Transverse colon (tissue), 4 donors: Measurements from ENCODE around the gene ASPG. TPM values are rescaled to one million over a fixed set of nuclear protein-coding genes. Genes with fewer than 3 reads are reported as not detected.

ENCODE experiments used
- DNase-seq: peaks from one replicate; pipeline ENCODE4 v3.0.0-alpha.2; 2019
- H3K27ac ChIP-seq, 4 donors: fragments of 200-600 bp; sonication (generic); 2 replicates each; pipeline ENCODE4 v1.5.1; 2016 to 2018; ENCODE audit warnings: inconsistent platforms in 4 of 4
- H3K27me3 ChIP-seq: fragments of 200-600 bp; sonication (generic); 2 replicates; pipeline ENCODE4 v1.5.1; 2017; ENCODE audit warnings: inconsistent platforms
- H3K36me3 ChIP-seq, 4 donors: fragments of 200-600 bp; sonication (generic); 2 replicates each; pipeline ENCODE4 v1.5.1; 2017 to 2019; ENCODE audit warnings: inconsistent platforms in 4 of 4
- H3K4me1 ChIP-seq, 4 donors: fragments of 200-600 bp; sonication (generic); 2 replicates each; pipeline ENCODE4 v1.5.1; 2017 to 2020; ENCODE audit warnings: inconsistent platforms in 4 of 4
- H3K4me3 ChIP-seq, 4 donors: fragments of 200-600 bp; sonication (generic); 1 replicate in 1 of 4; 2 replicates in 3 of 4; pipeline versions ENCODE4 v1.5.1 to v1.6.1; 2017 to 2019; ENCODE audit warnings: inconsistent platforms in 4 of 4
- H3K9me3 ChIP-seq, 2 donors: fragments of 200-600 bp; sonication (generic); 2 replicates each; pipeline ENCODE4 v1.5.1; 2017 to 2019; ENCODE audit warnings: inconsistent platforms in 2 of 2
- EP300 ChIP-seq: sonication (generic); formaldehyde crosslinking; IDR thresholded peaks from one replicate; pipeline ENCODE4 v1.6.1; 2017; ENCODE audit warnings: antibody characterized with exemption, low read depth
- POLR2A ChIP-seq: fragments of 450-650 bp; IDR thresholded peaks from one replicate; pipeline ENCODE4 v1.6.1; 2016; ENCODE audit warnings: antibody characterized with exemption, mild to moderate bottlenecking, moderate library complexity
- POLR2AphosphoS5 ChIP-seq, 3 donors: sonication (generic); formaldehyde crosslinking; IDR thresholded peaks; one replicate each; pipeline ENCODE4 v1.6.1; 2016; ENCODE audit warnings: antibody characterized with exemption in 3 of 3
- WGBS, 2 donors: methylation state at CpG; one replicate each; pipeline ENCODE4 v1.1.5; 2018; ENCODE audit warnings: low coverage in 1 of 2; 5-methylcytosine and 5-hydroxymethylcytosine counted together
- in situ Hi-C, 4 donors: fragments of 200-750 bp; cut with MboI; loops; one replicate each; pipeline versions ENCODE4 v1.15.0 to v1.15.1; 2017; ENCODE audit warnings: low sequenced_read_pairs in 3 of 4, low pct_ligation_motif_present in 1 of 4, low pct_unique_long_range_greater_than_20kb in 1 of 4
- intact Hi-C: fragments of 100-400 bp; cut with DNase I; formaldehyde crosslinking; loops from one replicate; pipeline ENCODE4 v1.15.1; 2023; ENCODE audit warnings: low total_unique reads
- total RNA-seq, 4 donors: library from RNA; depleted of rRNA; stranded (reverse); fragments of >200 nt; gene quantifications; one replicate each; pipeline ENCODE4 v1.1.0, GENCODE V29; 2016
- TF ChIP-seq, protein P1 (sequence below), 5 experiments: fragments of 200-600 bp in 3 of 5; fragments of 450-650 bp in 2 of 5; sonication (generic) in 3 of 5; IDR thresholded peaks; 1 replicate in 2 of 5; 2 replicates in 3 of 5; pipeline ENCODE4 v1.5.1; 2016 to 2017; ENCODE audit warnings: antibody characterized with exemption in 5 of 5, inconsistent platforms in 3 of 5, mild to moderate bottlenecking in 2 of 5, moderate library complexity in 1 of 5

ASPG gene
- 10 to 100 TPM in 2 of 4 donors, 1 to 10 TPM in 2; 4.4 to 20.3 (median 8.7) TPM for total RNA-seq

DNA sequence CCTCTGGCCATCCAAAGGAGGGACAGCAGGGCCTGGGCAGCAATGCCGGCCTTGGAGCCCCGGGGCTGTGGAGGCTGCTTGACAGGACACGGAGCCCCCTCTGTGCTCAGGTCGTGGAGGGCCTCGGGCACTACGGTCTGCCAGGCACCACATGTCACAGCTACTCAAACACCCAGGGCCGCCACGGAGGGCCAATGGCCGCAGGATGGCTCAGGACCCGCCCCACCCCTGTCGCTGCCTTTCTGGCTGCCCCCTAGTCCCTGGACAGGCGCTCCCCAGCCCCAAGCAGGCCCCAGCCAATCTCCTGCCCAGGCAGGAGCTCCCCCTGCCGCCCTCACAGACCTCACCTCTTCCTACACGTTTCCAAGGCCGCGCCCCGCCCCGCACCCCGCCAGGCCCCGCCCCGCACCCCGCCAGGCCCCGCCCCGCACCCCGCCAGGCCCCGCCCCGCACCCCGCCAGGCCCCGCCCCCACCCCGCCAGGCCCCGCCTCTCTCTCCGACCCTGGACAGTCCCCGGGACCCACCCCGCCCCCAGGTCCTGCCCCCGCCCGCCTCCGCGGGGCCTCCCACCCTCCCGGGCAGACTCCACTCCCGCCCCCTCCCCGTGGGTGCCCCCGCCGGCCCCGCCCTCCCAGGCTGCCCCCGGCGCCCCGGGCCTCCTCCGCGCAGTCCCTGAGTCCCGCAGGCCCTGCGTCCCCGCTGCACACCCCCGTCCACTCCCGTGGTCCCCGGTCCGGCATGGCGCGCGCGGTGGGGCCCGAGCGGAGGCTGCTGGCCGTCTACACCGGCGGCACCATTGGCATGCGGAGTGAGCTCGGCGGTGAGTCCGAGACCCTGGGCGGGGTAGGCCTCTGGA lies at the start of gene ASPG:
Gene ASPG (plus strand): TSS at position 669 of the 857 bp plus-strand sequence. CDS start 71 bp downstream, at position 740.
- H3K36me3 ChIP-seq = no peaks in the 10 kb centered on the region
- H3K4me3 ChIP-seq = peak within 1 kb of the TSS in 2 of 4 donors; percentile 7 to 22
- peak within 1 kb of the TSS; percentile 2 to 82 (median 74) for H3K27ac ChIP-seq
- intact Hi-C loops (no loop called here), in situ Hi-C loops (no loop called here)
- TF ChIP-seq POLR2A (no peak), EP300 (no peak), POLR2AphosphoS5 (IDR thresholded peaks at IDR 0.05) (no peak)
- TF ChIP-seq, protein P1, sequence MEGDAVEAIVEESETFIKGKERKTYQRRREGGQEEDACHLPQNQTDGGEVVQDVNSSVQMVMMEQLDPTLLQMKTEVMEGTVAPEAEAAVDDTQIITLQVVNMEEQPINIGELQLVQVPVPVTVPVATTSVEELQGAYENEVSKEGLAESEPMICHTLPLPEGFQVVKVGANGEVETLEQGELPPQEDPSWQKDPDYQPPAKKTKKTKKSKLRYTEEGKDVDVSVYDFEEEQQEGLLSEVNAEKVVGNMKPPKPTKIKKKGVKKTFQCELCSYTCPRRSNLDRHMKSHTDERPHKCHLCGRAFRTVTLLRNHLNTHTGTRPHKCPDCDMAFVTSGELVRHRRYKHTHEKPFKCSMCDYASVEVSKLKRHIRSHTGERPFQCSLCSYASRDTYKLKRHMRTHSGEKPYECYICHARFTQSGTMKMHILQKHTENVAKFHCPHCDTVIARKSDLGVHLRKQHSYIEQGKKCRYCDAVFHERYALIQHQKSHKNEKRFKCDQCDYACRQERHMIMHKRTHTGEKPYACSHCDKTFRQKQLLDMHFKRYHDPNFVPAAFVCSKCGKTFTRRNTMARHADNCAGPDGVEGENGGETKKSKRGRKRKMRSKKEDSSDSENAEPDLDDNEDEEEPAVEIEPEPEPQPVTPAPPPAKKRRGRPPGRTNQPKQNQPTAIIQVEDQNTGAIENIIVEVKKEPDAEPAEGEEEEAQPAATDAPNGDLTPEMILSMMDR (IDR thresholded peaks at IDR 0.05) = no peak
- H3K27me3 ChIP-seq = peaks cover 18% of the 10 kb centered on the region
- 36% methylated on average over 18 of the region's 70 CpGs; no CpG with 5 or more reads in 1 of the 2 donors for WGBS, 2 donors
- peaks cover 29 to 79% (median 74%) of the 10 kb centered on the region in 4 donors for H3K4me1 ChIP-seq
- no peaks in the 10 kb centered on the region for H3K9me3 ChIP-seq
- DNase-seq = peak; percentile 62

DNA sequence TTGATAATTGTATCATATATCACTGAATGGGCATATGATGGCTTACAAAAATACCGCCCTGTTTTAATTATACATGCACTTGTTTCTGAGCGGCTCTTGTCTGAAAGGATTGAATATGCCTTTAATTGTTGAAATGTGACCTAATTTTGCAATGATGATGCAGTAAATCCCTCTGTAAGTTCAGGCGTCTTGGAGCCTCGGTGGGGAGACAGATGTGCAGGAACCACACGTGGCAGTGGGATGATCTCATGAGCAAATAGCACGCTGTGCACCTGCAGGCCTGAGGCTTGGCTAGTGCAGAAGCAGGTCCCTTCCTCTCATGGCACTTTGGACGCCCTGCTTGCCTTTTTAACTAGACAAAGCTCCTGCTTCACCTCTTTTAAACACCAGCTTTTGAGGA lies 49.3 kb upstream of the ASPG start:
- Histone ChIP-seq H3K27me3 (peaks cover 19% of the 10 kb centered on the region), H3K4me1 (no peaks in the 10 kb centered on the region), H3K36me3 (no peaks in the 10 kb centered on the region), H3K27ac (no peak overlapping the region), H3K9me3 (no peaks in the 10 kb centered on the region), H3K4me3 (no peak overlapping the region)
- in situ Hi-C loops = no loop called here
- TF ChIP-seq POLR2A (no peak), POLR2AphosphoS5 (IDR thresholded peaks at IDR 0.05) (no peak), EP300 (no peak)
- TF ChIP-seq, protein P1 (IDR thresholded peaks at IDR 0.05) = no peak
- 71 to 100% methylated on average over 2 to 7 of the region's 7 CpGs for WGBS, 2 donors
- DNase-seq = no peak
- intact Hi-C loops = no loop called here

DNA sequence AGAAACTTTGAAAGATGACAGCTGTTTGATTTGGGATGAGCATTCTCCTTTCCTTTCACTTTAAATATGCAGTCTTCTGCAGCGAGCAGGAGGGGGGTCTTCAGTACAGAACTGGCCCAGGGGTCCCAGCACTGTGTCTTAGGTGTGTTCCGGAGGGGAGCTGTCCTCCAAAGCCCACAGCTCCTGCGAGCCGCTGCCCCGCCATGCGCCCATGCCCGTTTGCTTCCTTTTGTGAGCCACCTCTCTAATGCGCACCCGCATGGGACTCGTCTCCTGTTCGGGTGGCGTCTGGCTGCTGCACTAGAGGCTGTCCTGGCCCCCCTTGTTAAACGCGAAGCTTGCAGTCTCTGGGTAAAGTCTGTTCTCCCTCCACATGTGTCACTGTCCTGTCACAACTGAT lies 48.4 kb upstream of the ASPG start:
- no peaks in the 10 kb centered on the region for H3K4me1 ChIP-seq
- no peaks in the 10 kb centered on the region for H3K9me3 ChIP-seq
- no peak overlapping the region for H3K4me3 ChIP-seq
- TF ChIP-seq, protein P1 (IDR thresholded peaks at IDR 0.05) = no peak
- TF ChIP-seq POLR2A = no peak
- TF ChIP-seq POLR2AphosphoS5 (IDR thresholded peaks at IDR 0.05) = no peak
- no peak for TF ChIP-seq EP300
- no peak overlapping the region for H3K27ac ChIP-seq
- no peaks in the 10 kb centered on the region for H3K36me3 ChIP-seq
- peaks cover 20% of the 10 kb centered on the region for H3K27me3 ChIP-seq
- DNase-seq = no peak
- 66 to 80% methylated on average over 2 to 14 of the region's 14 CpGs for WGBS, 2 donors
- intact Hi-C loops (no loop called here), in situ Hi-C loops (no loop called here)

DNA sequence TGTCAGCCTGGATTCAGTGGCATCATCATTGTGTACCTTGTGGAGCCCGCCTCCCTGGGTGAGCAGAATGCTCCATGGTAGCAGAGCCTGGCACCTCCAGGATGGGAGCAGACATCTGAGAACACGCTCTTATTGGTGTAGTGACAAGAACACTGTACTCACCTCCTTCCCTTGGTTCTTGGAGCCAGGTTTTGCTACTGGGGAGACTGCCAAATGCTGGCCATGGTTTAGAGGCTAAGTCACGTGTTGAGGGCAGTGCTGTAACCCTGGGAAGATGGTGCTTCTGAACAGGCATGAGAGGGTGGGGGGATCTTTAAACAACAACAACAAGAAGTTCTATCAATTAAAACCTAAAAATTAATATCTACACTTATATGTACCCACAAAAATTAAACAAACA lies 47.6 kb upstream of the ASPG start:
- Histone ChIP-seq H3K4me3 (no peak overlapping the region), H3K9me3 (no peaks in the 10 kb centered on the region), H3K27ac (no peak overlapping the region), H3K4me1 (no peaks in the 10 kb centered on the region), H3K27me3 (peaks cover 20% of the 10 kb centered on the region), H3K36me3 (no peaks in the 10 kb centered on the region)
- in situ Hi-C loops = no loop called here
- DNase-seq = no peak
- TF ChIP-seq POLR2AphosphoS5 (IDR thresholded peaks at IDR 0.05) = no peak
- TF ChIP-seq, protein P1 (IDR thresholded peaks at IDR 0.05) = no peak
- TF ChIP-seq EP300 = no peak
- TF ChIP-seq POLR2A = no peak
- WGBS, 2 donors = 45% methylated on average over 2 of the region's 3 CpGs; no CpG with 5 or more reads in 1 of the 2 donors
- intact Hi-C loops = no loop called here
